HEK293 (cell line): ENCODE results near the gene PFKFB1.

Experiments used
- CTCF ChIA-PET: fragments of 350-600 bp; formaldehyde crosslinking; extraction: SDS; loops from one replicate; lab custom pipeline; 2021; ENCODE audit warnings: antibody characterized with exemption; lab: Yijun Ruan, JAX
- POLR2A ChIA-PET: fragments of 300-600 bp; formaldehyde crosslinking; extraction: SDS; loops from one replicate; lab custom pipeline; 2020; ENCODE audit warnings: antibody characterized with exemption, inconsistent platforms; lab: Yijun Ruan, JAX
- H3K27ac ChIP-seq: fragments of 200-500 bp; sonication (Bioruptor generic); 2 replicates; pipeline ENCODE4 v1.5.1; 2014; ENCODE audit warnings: low read depth, low read length, control low read depth, inconsistent platforms; ENCODE audit errors: extremely low read depth
- H3K36me3 ChIP-seq, 2 experiments: fragments of 200-500 bp in 1 of 2; sonication (Bioruptor generic) in 1 of 2; 1 replicate in 1 of 2; 2 replicates in 1 of 2; pipeline ENCODE4 v1.5.1; 2014 to 2017; ENCODE audit warnings: inconsistent platforms in 2 of 2, low read length in 2 of 2; ENCODE audit not compliant: control insufficient read depth in 2 of 2, insufficient read depth in 1 of 2
- H3K4me1 ChIP-seq: fragments of 200-500 bp; sonication (Bioruptor generic); 2 replicates; pipeline ENCODE4 v1.5.1; 2014; ENCODE audit warnings: mild to moderate bottlenecking, low read length, inconsistent platforms; ENCODE audit not compliant: control insufficient read depth, insufficient read depth
- H3K4me3 ChIP-seq: 2 replicates; pipeline ENCODE4 v1.5.1; 2011; ENCODE audit warnings: low read depth, mild to moderate bottlenecking, control low read depth, low read length, moderate library complexity
- H3K9me3 ChIP-seq: fragments of 200-500 bp; sonication (Bioruptor generic); 2 replicates; pipeline ENCODE4 v1.5.1; 2014; ENCODE audit warnings: low read depth, low read length, inconsistent platforms; ENCODE audit not compliant: control insufficient read depth, insufficient read depth
- BCL11B ChIP-seq: fragments of 450-650 bp; formaldehyde crosslinking; IDR thresholded peaks from 2 replicates; pipeline ENCODE4 v1.5.1; 2016; ENCODE audit warnings: low read depth, missing biosample characterization, missing genetic modification characterization
- OVOL3 ChIP-seq: fragments of 450-650 bp; formaldehyde crosslinking; IDR thresholded peaks from 2 replicates; pipeline ENCODE4 v1.5.1; 2016; ENCODE audit warnings: missing biosample characterization, missing genetic modification characterization
- ZNF174 ChIP-seq: fragments of 450-650 bp; formaldehyde crosslinking; IDR thresholded peaks from 2 replicates; pipeline ENCODE4 v1.5.0; 2017; ENCODE audit warnings: missing biosample characterization, mild to moderate bottlenecking, missing genetic modification characterization
- ZNF239 ChIP-seq: fragments of 450-650 bp; formaldehyde crosslinking; IDR thresholded peaks from 2 replicates; pipeline ENCODE4 v1.5.1; 2016; ENCODE audit warnings: missing biosample characterization, missing genetic modification characterization
- ZNF24 ChIP-seq: fragments of 450-650 bp; formaldehyde crosslinking; IDR thresholded peaks from 2 replicates; pipeline ENCODE4 v1.5.1; 2016; ENCODE audit warnings: missing biosample characterization, missing genetic modification characterization
- ZNF37A ChIP-seq: fragments of 450-650 bp; IDR thresholded peaks from 2 replicates; pipeline ENCODE4 v1.5.1; 2018; ENCODE audit warnings: missing biosample characterization, missing genetic modification characterization
- ZNF416 ChIP-seq: fragments of 450-650 bp; formaldehyde crosslinking; IDR thresholded peaks from 2 replicates; pipeline ENCODE4 v1.5.1; 2016; ENCODE audit warnings: missing biosample characterization, missing genetic modification characterization
- ZNF544 ChIP-seq: fragments of 450-650 bp; formaldehyde crosslinking; IDR thresholded peaks from 2 replicates; pipeline ENCODE4 v1.5.0; 2017; ENCODE audit warnings: missing biosample characterization, missing genetic modification characterization
- ZNF549 ChIP-seq: fragments of 450-650 bp; IDR thresholded peaks from 2 replicates; pipeline ENCODE4 v1.5.1; 2018; ENCODE audit warnings: missing biosample characterization, missing genetic modification characterization, mild to moderate bottlenecking, inconsistent platforms, moderate library complexity
- ZSCAN30 ChIP-seq: fragments of 450-650 bp; IDR thresholded peaks from 2 replicates; pipeline ENCODE4 v1.5.1; 2018; ENCODE audit warnings: missing biosample characterization, mild to moderate bottlenecking, missing genetic modification characterization, moderate library complexity
- TF ChIP-seq, protein P1 (sequence below): fragments of 450-650 bp; formaldehyde crosslinking; IDR thresholded peaks from 2 replicates; pipeline ENCODE4 v1.5.1; 2016; ENCODE audit warnings: missing biosample characterization, missing genetic modification characterization
- TF ChIP-seq, protein P2 (sequence below): fragments of 450-650 bp; formaldehyde crosslinking; IDR thresholded peaks from 2 replicates; pipeline ENCODE4 v1.5.1; 2016; ENCODE audit warnings: missing biosample characterization, missing genetic modification characterization, borderline replicate concordance
- TF ChIP-seq, protein P3 (sequence below): fragments of 450-650 bp; formaldehyde crosslinking; IDR thresholded peaks from 2 replicates; pipeline ENCODE4 v1.5.1; 2016; ENCODE audit warnings: missing biosample characterization, missing genetic modification characterization
- TF ChIP-seq, protein P4 (sequence below): fragments of 450-650 bp; formaldehyde crosslinking; conservative IDR thresholded peaks from 2 replicates; pipeline ENCODE4 v1.5.1; 2016; ENCODE audit warnings: low read depth, missing biosample characterization, missing genetic modification characterization
- TF ChIP-seq, protein P5 (sequence below): fragments of 450-650 bp; formaldehyde crosslinking; IDR thresholded peaks from 2 replicates; pipeline ENCODE4 v1.5.1; 2016; ENCODE audit warnings: missing biosample characterization, missing genetic modification characterization, low read depth

The PFKFB1 gene

DNA sequence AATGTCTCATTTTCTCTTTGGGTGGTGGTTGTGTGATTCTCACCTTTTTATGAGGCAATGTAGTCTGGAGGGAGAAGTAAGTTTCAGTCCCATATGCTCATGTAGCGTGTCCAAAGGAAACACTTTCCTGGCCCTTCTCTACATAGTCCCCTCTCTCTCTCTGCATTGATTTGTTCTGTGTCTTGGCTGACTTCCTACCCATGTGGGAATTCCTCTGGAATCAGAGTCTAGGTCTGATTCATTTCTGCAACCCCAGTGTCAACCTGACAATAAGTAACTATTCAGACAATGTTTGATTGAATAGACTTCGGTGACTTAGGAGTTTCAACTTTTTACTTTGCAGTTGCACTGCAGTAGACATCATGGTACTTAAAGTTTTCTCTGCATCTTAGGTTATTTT lies 39.4 kb upstream of the PFKFB1 start:
- no peak overlapping the region for H3K27ac ChIP-seq
- CTCF ChIA-PET: no interaction called here
- no peaks in the 10 kb centered on the region for H3K9me3 ChIP-seq
- H3K36me3 ChIP-seq: no peaks in the 10 kb centered on the region
- H3K4me1 ChIP-seq: no peaks in the 10 kb centered on the region
- no peak overlapping the region for H3K4me3 ChIP-seq
- POLR2A ChIA-PET: no interaction called here
- TF ChIP-seq, protein P1, sequence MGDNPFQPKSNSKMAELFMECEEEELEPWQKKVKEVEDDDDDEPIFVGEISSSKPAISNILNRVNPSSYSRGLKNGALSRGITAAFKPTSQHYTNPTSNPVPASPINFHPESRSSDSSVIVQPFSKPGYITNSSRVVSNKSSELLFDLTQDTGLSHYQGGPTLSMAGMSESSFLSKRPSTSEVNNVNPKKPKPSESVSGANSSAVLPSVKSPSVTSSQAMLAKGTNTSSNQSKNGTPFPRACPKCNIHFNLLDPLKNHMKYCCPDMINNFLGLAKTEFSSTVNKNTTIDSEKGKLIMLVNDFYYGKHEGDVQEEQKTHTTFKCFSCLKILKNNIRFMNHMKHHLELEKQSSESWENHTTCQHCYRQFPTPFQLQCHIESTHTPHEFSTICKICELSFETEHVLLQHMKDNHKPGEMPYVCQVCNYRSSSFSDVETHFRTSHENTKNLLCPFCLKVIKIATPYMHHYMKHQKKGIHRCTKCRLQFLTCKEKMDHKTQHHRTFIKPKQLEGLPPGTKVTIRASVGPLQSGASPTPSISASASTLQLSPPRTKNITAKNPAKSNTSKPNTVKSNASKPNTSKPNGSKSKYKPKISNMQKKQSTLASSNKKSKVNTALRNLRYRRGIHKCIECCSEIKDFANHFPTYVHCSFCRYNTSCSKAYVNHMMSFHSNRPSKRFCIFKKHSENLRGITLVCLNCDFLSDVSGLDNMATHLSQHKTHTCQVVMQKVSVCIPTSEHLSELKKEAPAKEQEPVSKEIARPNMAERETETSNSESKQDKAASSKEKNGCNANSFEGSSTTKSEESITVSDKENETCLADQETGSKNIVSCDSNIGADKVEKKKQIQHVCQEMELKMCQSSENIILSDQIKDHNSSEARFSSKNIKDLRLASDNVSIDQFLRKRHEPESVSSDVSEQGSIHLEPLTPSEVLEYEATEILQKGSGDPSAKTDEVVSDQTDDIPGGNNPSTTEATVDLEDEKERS (tag by site-specific recombination): no peak
- no peak for TF ChIP-seq ZNF544
- TF ChIP-seq ZNF239 (tag by site-specific recombination): no peak
- TF ChIP-seq, protein P2, sequence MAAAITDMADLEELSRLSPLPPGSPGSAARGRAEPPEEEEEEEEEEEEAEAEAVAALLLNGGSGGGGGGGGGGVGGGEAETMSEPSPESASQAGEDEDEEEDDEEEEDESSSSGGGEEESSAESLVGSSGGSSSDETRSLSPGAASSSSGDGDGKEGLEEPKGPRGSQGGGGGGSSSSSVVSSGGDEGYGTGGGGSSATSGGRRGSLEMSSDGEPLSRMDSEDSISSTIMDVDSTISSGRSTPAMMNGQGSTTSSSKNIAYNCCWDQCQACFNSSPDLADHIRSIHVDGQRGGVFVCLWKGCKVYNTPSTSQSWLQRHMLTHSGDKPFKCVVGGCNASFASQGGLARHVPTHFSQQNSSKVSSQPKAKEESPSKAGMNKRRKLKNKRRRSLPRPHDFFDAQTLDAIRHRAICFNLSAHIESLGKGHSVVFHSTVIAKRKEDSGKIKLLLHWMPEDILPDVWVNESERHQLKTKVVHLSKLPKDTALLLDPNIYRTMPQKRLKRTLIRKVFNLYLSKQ (tag by site-specific recombination): no peak
- TF ChIP-seq, protein P3, sequence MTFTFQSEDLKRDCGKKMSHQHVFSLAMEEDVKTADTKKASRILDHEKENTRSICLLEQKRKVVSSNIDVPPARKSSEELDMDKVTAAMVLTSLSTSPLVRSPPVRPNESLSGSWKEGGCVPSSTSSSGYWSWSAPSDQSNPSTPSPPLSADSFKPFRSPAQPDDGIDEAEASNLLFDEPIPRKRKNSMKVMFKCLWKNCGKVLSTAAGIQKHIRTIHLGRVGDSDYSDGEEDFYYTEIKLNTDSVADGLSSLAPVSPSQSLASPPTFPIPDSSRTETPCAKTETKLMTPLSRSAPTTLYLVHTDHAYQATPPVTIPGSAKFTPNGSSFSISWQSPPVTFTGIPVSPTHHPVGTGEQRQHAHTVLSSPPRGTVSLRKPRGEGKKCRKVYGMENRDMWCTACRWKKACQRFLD (tag by site-specific recombination): no peak
- no peak for TF ChIP-seq ZNF174 (tag by site-specific recombination)
- TF ChIP-seq, protein P4, sequence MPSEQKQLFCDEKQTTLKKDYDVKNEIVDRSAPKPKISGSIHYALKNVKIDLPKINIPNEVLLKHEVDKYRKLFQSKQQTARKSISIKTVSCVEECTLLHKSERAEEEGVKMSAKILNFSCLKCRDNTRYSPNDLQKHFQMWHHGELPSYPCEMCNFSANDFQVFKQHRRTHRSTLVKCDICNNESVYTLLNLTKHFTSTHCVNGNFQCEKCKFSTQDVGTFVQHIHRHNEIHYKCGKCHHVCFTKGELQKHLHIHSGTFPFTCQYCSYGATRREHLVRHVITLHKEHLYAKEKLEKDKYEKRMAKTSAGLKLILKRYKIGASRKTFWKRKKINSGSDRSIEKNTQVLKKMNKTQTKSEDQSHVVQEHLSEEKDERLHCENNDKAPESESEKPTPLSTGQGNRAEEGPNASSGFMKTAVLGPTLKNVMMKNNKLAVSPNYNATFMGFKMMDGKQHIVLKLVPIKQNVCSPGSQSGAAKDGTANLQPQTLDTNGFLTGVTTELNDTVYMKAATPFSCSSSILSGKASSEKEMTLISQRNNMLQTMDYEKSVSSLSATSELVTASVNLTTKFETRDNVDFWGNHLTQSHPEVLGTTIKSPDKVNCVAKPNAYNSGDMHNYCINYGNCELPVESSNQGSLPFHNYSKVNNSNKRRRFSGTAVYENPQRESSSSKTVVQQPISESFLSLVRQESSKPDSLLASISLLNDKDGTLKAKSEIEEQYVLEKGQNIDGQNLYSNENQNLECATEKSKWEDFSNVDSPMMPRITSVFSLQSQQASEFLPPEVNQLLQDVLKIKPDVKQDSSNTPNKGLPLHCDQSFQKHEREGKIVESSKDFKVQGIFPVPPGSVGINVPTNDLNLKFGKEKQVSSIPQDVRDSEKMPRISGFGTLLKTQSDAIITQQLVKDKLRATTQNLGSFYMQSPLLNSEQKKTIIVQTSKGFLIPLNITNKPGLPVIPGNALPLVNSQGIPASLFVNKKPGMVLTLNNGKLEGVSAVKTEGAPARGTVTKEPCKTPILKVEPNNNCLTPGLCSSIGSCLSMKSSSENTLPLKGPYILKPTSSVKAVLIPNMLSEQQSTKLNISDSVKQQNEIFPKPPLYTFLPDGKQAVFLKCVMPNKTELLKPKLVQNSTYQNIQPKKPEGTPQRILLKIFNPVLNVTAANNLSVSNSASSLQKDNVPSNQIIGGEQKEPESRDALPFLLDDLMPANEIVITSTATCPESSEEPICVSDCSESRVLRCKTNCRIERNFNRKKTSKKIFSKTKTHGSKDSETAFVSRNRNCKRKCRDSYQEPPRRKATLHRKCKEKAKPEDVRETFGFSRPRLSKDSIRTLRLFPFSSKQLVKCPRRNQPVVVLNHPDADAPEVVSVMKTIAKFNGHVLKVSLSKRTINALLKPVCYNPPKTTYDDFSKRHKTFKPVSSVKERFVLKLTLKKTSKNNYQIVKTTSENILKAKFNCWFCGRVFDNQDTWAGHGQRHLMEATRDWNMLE (tag by site-specific recombination): no peak
- TF ChIP-seq, protein P5, sequence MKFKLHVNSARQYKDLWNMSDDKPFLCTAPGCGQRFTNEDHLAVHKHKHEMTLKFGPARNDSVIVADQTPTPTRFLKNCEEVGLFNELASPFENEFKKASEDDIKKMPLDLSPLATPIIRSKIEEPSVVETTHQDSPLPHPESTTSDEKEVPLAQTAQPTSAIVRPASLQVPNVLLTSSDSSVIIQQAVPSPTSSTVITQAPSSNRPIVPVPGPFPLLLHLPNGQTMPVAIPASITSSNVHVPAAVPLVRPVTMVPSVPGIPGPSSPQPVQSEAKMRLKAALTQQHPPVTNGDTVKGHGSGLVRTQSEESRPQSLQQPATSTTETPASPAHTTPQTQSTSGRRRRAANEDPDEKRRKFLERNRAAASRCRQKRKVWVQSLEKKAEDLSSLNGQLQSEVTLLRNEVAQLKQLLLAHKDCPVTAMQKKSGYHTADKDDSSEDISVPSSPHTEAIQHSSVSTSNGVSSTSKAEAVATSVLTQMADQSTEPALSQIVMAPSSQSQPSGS (tag by site-specific recombination): no peak
- no peak for TF ChIP-seq ZNF37A (tag by site-specific recombination)
- no peak for TF ChIP-seq OVOL3
- TF ChIP-seq ZNF549 (tag by site-specific recombination): no peak
- no peak for TF ChIP-seq ZNF24 (tag by site-specific recombination)
- TF ChIP-seq ZSCAN30 (tag by site-specific recombination): no peak
- no peak for TF ChIP-seq ZNF416
- no peak for TF ChIP-seq BCL11B
